Activated B cell treated with CpG ODN at 0.5 μM for 24 hours (primary cell): Measurements from ENCODE around the gene DYNLT1. TPM values are rescaled to one million over a fixed set of nuclear protein-coding genes. Genes with fewer than 3 reads are reported as not detected.
A peak's percentile ranks its signal among the peaks of the same experiment; 100 is the strongest.
"Not testable (repeated sequence)": the region's sequence is repeated elsewhere in the genome, so short reads cannot be mapped to it uniquely, and the experiment has no call there.

Source experiments
- ATAC-seq: fragments of 200-7000 bp; cut with Tn5 transposase; one replicate; pipeline ENCODE4 v1.10.0; 2021; ENCODE audit warnings: low read depth, mild to moderate bottlenecking, moderate library complexity
- CTCF ChIA-PET: fragments of 350-600 bp; sonication (Branson Sonifier 250); formaldehyde crosslinking; loops from one replicate; lab custom pipeline; 2021; ENCODE audit warnings: antibody characterized with exemption; lab: Charles Lee
- POLR2A ChIA-PET: fragments of 350-600 bp; sonication (Branson Sonifier 250); formaldehyde crosslinking; loops from one replicate; lab custom pipeline; 2021; ENCODE audit warnings: antibody characterized with exemption; lab: Charles Lee
- DNase-seq: peaks from one replicate; pipeline ENCODE4 v3.0.0; 2022
- H3K27ac Mint-ChIP-seq: one replicate; pipeline ENCODE4 v1.8.0; 2020; ENCODE audit warnings: mixed read lengths
- H3K27me3 Mint-ChIP-seq: one replicate; pipeline ENCODE4 v1.8.0; 2021; ENCODE audit warnings: mixed read lengths
- H3K36me3 Mint-ChIP-seq: one replicate; pipeline ENCODE4 v1.8.0; 2021; ENCODE audit warnings: low read depth, mixed read lengths
- H3K4me1 Mint-ChIP-seq: one replicate; pipeline ENCODE4 v1.8.0; 2021; ENCODE audit warnings: mixed read lengths
- H3K4me3 Mint-ChIP-seq: one replicate; pipeline ENCODE4 v1.8.0; 2020; ENCODE audit warnings: mild to moderate bottlenecking, mixed read lengths
- H3K9me3 Mint-ChIP-seq: one replicate; pipeline ENCODE4 v1.8.0; 2020; ENCODE audit warnings: mixed read lengths
- CTCF ChIP-seq: fragments of 200-600 bp; IDR thresholded peaks from one replicate; pipeline ENCODE4 v1.8.0; 2022; ENCODE audit warnings: antibody characterized with exemption, mild to moderate bottlenecking
- intact Hi-C: fragments of 100-400 bp; cut with micrococcal nuclease; formaldehyde crosslinking; loops from one replicate; pipeline ENCODE4 v1.15.1; 2024
- total RNA-seq: library from RNA; stranded (reverse); gene quantifications from 2 replicates; pipeline ENCODE4 v1.2.3, GENCODE V29; 2022

The DYNLT1 gene
- total RNA-seq, 1 donor from 2014 or later, result 43.9 TPM

- POLR2A ChIA-PET, result interaction anchor here (1.2 kb wide), 1 partner anchor 19 kb away, joined by 3 read pairs; the partner anchor contains the start of gene DYNLT1
- Mint-ChIP-seq H3K27me3 (peaks cover 9% of the 10 kb centered on the region), H3K9me3 (no peaks in the 10 kb centered on the region), H3K27ac (no peak overlapping the region), H3K4me3 (no peak overlapping the region), H3K4me1 (peaks cover 23% of the 10 kb centered on the region), H3K36me3 (no peaks in the 10 kb centered on the region)
- intact Hi-C loops, result no loop called here
- CTCF ChIA-PET, result interaction anchor here (0.6 to 5.4 kb wide), 3 partner anchors 28 to 507 kb away, joined by 3 to 52 read pairs (median 5); no protein-coding TSS in a partner anchor
- DNase-seq, result no peak
- TF ChIP-seq CTCF, result no peak
- ATAC-seq, result no peak
Measured at GRCh38 chr6:158662954-158663624, 18.5 kb upstream of the DYNLT1 start.

- DNase-seq (no peak), ATAC-seq (no peak)
- H3K9me3 Mint-ChIP-seq, result no peaks in the 10 kb centered on the region
- H3K36me3 Mint-ChIP-seq, result no peaks in the 10 kb centered on the region
- intact Hi-C loops, result no loop called here
- TF ChIP-seq CTCF, result no peak
- H3K27ac Mint-ChIP-seq, result no peak overlapping the region
- peaks cover 19% of the 10 kb centered on the region for H3K4me1 Mint-ChIP-seq
- POLR2A ChIA-PET, result interaction anchor here (1.2 kb wide), 2 partner anchors 19 to 23 kb away, joined by 3 read pairs; partner anchors contain the start of gene DYNLT1
- CTCF ChIA-PET, result interaction anchor here (1.1 to 5.4 kb wide), 3 partner anchors 19 to 310 kb away, joined by 4 to 52 read pairs (median 5); no protein-coding TSS in a partner anchor
- no peak overlapping the region for H3K4me3 Mint-ChIP-seq
- peaks cover 9% of the 10 kb centered on the region for H3K27me3 Mint-ChIP-seq
Measured at GRCh38 chr6:158662607-158662953, 18.0 kb upstream of the DYNLT1 start.

GRCh38 chr6:158661156-158661685, 16.7 kb upstream of the DYNLT1 start:
- intact Hi-C loops, result no loop called here
- Mint-ChIP-seq H3K27ac (no peak overlapping the region), H3K36me3 (no peaks in the 10 kb centered on the region), H3K27me3 (peaks cover 14% of the 10 kb centered on the region), H3K4me1 (peaks cover 9% of the 10 kb centered on the region), H3K9me3 (no peaks in the 10 kb centered on the region), H3K4me3 (no peak overlapping the region)
- ATAC-seq (no peak), DNase-seq (no peak)
- POLR2A ChIA-PET, result interaction anchor here (1.2 kb wide), 1 partner anchor 24 kb away, joined by 3 read pairs; no protein-coding TSS in a partner anchor
- CTCF ChIA-PET, result interaction anchor here (1.0 to 5.4 kb wide), 4 partner anchors 30 to 440 kb away, joined by 3 to 52 read pairs (median 4); no protein-coding TSS in a partner anchor
- no peak for TF ChIP-seq CTCF

GRCh38 chr6:158660333-158660754, 15.8 kb upstream of the DYNLT1 start:
- DNase-seq (no peak), ATAC-seq (peak; percentile 90)
- ChIA-PET POLR2A (interaction anchor here (0.8 to 1.3 kb wide), 4 partner anchors 9 to 44 kb away, joined by 3 to 4 read pairs (median 4); partner anchors contain the start of gene SYTL3), CTCF (interaction anchor here (0.8 to 5.4 kb wide), 13 partner anchors 10 to 439 kb away, joined by 3 to 52 read pairs (median 5); partner anchors contain the start of genes RSPH3 and SYTL3)
- Mint-ChIP-seq H3K9me3 (no peaks in the 10 kb centered on the region), H3K4me1 (peaks cover 9% of the 10 kb centered on the region), H3K4me3 (no peak overlapping the region), H3K27me3 (peaks cover 14% of the 10 kb centered on the region), H3K36me3 (no peaks in the 10 kb centered on the region), H3K27ac (no peak overlapping the region)
- intact Hi-C loops, result loop anchor here (1.0 kb wide), 3 partner anchors 10 to 312 kb away; partner anchors contain the start of gene SYTL3
- TF ChIP-seq CTCF, result no peak

- intact Hi-C loops, H3K27ac Mint-ChIP-seq, H3K9me3 Mint-ChIP-seq, POLR2A ChIA-PET, H3K36me3 Mint-ChIP-seq, ATAC-seq, DNase-seq, H3K4me3 Mint-ChIP-seq, CTCF ChIA-PET: not testable (repeated sequence)
- Mint-ChIP-seq H3K27me3 (peaks cover 12% of the 10 kb centered on the region), H3K4me1 (peaks cover 23% of the 10 kb centered on the region)
Measured at GRCh38 chr6:158656986-158657385, 12.4 kb upstream of the DYNLT1 start.
